Fibroblast of lung (primary cell): ENCODE data around the gene KCNK5.

Source experiments
- CTCF ChIP-seq, 2 donors: IDR thresholded peaks in 1 of 2; conservative IDR thresholded peaks in 1 of 2; 1 replicate in 1 of 2; 2 replicates in 1 of 2; pipeline ENCODE4 v1.5.1; 2011 to 2012; ENCODE audit warnings: low read length in 2 of 2, control low read depth in 1 of 2, inconsistent platforms in 1 of 2, low read depth in 1 of 2, mild to moderate bottlenecking in 1 of 2
- EZH2 ChIP-seq: IDR thresholded peaks from 2 replicates; pipeline ENCODE4 v1.5.1; 2012; ENCODE audit warnings: low read length, control low read depth, mild to moderate bottlenecking; ENCODE audit errors: missing control alignments

GRCh38 chr6:39221115-39221514 lies 8.2 kb downstream of the KCNK5 start:
- TF ChIP-seq CTCF (conservative IDR thresholded peaks at IDR 0.05 in 1 of 2, IDR thresholded peaks at IDR 0.05 in 1 of 2; ENCODE audit: low read depth in 1 of 2, low read length in 2 of 2) (no peak), EZH2 (no peak)
